ENCODE data around the gene ZNF428.
"Not testable (repeated sequence)": the region's sequence is repeated elsewhere in the genome, so short reads cannot be mapped to it uniquely, and the experiment has no call there.

Gene ZNF428, protein sequence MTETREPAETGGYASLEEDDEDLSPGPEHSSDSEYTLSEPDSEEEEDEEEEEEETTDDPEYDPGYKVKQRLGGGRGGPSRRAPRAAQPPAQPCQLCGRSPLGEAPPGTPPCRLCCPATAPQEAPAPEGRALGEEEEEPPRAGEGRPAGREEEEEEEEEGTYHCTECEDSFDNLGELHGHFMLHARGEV

DNA sequence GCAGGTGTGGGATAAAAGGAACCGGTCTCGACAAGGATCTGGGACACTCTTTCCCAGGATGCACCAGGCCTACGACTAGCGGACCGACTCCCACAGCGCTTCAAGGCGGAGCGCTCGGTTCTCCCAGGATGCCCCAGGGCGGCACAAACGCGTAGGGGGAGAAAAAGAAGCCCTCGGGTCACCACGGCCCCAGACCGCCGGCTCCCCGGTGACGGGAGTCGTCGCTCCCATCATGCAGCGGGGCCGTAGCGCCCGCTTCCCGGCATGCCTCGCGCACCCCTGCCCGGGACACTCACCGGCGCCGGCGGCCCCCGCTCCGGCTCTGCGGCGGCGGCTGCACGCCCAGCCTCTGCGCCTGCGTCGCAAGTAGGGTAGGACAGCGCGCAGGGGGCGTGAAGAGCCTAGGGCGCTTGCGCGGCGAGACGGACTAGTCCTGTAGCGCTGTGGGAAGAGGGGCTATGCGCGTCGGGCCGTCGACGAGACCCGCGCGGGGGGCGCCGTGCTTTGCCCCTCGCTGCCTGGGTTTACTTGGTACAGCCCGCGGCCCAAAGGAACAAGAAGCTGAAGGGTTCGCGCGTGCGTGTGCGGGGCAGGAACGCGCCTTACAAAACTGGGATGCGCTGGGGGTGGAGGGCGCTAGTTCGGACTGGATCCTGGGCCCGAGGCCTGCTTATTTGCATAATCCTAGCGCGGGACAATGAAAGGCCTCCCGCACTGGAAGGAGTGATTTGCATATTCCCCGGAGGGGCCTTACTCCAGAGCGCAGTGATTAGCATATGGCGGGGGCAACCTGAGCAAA lies at the start of gene ZNF428:
Gene ZNF428 (minus strand): TSS at position 368 of the 799 bp plus-strand sequence. CDS start 5,325 bp downstream, outside the sequence.
- peak; percentile 51 for DNase-seq (ENCODE audit: low spot score)
- no peak for FAIRE-seq

DNA sequence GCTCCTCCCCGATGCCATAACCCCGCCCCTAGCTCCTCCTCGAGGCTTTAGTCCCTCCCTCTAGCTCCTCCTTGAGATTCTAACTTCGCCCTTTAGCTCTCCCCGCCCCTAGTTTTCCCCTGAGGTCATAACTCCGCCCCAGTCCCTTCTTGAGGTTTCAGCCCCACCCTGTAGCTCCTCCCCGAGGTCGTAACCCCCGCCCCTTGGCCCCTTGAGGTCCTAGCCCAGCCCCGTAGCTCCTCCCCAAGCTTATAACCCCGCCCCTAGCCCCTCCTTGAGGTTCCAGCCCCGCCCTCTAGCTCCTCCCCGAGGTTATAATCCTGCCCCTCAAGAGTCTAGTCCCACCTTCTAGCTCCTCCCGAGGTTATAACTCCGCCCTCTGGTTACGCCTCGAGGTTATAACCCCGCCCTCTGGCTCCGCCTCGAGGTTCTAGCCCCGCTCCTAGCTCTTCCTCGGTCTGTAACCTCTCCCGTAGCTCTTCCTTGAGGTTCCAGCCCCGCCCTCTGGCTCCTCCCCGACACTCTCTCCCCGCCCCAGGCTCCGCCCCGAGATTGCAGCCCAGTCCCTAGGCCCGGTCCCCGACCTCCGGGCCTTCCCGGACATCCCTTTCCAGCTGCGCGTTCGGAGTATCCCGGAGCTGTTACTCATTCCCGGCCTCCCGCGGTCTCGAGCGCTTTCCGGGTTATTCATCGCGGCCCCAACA lies 49.1 kb upstream of the ZNF428 start:
- DNase-seq (ENCODE audit: low spot score) (peak; percentile 97), FAIRE-seq (peak; percentile 90)

DNA sequence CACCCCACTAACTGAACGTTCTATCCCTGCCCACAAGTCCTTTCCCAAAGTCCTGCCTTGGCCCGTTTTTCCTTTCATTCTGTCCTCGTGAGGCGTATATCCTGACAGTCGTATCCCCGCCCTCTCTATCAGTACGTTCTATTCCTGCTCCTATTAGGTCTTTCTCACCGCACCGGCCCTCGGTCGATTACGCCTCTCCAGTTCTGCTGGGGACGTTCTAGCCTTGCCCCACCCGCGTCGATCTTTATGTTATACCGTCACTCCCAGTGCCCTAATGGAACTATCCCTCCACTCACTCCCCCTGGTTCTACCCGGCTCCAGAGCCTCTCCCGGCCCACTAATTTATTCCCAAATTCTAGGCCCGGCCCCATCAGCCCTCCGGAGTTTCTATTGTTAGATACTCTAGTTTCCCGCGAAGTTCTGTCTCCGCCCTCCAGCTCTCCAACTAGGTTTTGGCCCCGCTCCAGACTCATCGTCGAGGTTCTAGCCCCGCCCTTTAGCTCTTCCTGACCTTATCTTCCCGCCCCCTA lies 48.5 kb upstream of the ZNF428 start:
- no peak for DNase-seq (ENCODE audit: low spot score)
- no peak for FAIRE-seq

DNA sequence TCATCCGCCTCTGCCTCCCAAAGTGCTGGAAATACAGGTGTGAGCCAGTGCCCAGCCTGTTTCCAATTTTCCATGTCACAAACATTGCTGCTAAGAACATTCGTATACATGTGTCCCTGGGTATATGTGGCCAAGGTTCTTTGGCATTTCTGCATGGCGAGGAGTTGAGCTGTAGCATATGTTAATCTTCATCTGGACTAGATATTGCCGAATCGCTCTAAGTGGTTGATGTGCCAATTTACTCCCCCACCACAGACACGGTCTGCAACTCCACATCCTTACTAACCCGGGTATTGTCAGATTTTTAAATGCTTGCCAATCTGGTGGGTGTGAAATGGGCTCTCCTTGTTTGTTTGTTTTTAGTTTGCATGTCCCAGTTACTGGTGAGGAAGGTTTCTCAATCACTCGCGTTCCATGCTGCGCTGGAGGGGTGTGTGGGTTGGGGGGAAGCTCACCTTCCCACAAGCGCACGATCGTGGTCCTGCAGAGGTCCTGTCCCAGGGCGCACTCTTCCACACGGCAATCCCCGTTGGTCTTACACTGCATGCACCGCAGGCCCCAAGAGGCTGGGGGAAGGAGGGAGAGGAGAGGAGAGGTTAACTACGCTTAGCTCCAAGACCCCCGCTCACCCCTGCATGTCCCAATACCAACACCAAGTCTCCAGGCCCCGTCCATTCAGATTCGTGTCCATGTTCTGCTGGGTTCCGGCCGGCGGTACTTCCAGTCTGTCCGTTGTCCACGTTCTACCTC lies 47.9 kb upstream of the ZNF428 start:
- no peak for DNase-seq (ENCODE audit: low spot score)
- no peak for FAIRE-seq

DNA sequence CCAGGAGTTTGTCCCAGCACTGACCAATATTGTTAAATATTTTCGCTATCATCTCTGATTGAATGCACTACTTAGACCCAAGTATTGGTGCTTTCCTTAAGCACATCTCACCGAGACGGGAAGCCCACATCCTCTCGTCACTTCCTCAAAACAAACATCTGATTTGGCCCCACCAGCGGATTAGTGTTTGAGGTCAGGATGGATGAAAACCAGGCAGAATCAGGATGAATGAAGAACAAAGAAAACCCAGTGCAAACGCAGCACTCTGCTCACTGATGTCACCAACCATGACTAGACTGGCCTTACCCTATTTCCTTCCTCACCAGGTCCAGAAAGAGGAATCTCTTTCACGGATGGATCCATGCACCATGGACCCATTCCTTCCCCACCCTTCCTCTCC lies 44.6 kb upstream of the ZNF428 start:
- DNase-seq (ENCODE audit: low spot score), result no peak
- FAIRE-seq, result no peak

DNA sequence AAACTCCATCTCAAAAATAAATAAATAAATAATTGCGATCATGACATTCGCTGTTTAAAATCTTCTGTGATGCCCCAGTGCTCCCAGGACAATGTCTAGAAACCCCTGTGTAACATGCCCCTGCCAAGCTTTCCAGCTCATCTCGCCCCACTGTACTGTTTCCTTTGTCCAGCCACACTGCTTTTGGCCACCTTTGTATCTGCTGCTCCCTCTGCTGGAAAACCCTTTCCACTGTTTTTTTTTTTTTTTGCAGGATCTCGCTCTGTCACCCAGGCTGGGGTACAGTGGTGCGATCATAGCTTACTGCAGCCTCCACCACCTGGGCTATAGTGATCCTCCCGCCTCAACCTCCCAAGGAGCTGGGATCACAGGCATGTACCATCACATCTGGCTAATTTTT lies 43.1 kb upstream of the ZNF428 start:
- FAIRE-seq, result no peak
- no peak for DNase-seq (ENCODE audit: low spot score)

DNA sequence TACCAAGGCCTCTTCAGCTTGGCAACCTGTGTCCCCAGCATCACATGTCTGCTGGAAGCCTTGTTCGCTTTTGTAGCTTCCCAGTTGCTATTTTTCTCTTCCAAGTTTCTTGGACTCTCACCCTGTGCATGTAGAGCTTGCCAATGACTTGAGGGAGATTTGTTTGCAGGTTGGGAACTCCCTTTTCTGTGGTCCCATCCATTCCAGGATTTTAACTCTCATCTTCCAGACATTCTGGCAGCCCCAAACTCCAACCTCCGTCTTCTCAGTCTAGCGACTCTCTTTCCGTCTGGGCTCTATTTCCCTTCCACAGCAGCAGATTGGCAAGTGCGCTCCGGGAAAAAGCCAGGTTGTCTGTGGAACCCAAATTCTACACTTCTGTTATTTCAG lies 41.5 kb upstream of the ZNF428 start:
- FAIRE-seq, result no peak
- no peak for DNase-seq (ENCODE audit: low spot score)

DNA sequence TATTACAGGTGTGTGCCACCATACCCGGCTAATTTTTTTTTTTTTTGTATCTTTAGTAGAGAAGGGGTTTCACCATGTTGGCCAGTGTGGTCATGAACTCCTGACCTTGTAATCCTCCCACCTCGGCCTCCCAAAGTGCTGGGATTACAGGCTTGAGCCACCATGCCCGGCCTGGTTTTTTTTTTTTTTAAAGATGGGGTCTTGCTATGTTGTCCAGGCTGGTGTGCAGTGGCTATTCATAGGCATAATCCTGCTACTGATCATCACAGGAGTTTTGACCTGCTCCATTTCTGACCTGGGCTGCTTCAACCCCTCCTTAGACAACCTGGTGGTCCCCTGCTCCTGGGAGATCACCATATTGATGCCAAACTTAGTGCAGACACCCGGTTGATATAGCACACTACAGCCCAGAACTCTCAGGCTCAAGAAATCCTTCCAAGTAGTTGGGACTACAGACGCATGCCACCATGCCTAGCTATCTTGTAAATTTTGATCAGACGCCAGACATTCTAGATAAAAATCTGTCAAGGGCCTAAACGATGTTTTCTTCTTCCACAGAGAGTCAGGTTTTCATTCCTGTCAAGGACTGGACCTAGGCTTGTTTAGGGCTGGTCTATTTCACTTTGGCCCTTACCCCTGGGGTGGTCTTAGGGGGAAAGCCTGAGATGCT lies 41.0 kb upstream of the ZNF428 start:
- no peak for DNase-seq (ENCODE audit: low spot score)
- no peak for FAIRE-seq

DNA sequence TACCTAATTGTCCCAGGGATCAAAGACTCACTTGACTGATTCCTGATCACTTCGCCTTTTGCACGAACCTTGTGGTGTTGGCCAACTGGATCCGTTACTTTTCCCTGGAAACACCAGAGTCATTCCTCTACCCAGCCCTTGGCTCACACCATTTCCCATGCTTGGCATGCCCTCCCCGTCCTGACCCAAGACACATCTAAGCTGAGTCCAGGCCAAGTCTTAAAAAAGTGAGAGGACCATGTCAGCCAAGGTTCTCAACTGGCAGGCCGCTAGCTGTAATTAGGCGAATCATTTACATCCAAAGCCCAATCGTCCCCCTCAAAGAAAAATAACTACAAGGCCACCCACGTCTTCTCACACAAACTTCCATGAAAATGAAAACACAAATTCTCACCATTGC lies 39.1 kb upstream of the ZNF428 start:
- DNase-seq (ENCODE audit: low spot score) (no peak), FAIRE-seq (no peak)

DNA sequence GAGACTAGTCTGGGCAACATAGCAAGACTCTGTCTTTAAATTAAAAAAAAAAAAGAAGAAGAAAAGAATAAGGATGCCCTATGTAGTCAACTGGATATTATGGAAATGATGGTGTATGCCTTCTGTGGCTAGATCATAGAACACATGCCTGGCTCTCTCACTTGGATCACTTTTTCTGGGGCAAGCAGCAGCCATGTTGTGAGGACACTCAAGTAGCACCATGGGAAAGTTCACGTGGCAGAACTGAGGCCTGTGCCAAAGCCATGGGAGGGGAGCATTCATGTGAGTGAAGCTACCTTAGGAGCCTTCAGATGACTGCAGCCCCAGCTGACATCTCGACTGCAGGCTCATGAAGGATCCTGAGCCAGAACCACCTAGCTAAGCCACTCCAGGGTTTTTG lies 38.6 kb upstream of the ZNF428 start:
- FAIRE-seq (no peak), DNase-seq (ENCODE audit: low spot score) (no peak)

DNA sequence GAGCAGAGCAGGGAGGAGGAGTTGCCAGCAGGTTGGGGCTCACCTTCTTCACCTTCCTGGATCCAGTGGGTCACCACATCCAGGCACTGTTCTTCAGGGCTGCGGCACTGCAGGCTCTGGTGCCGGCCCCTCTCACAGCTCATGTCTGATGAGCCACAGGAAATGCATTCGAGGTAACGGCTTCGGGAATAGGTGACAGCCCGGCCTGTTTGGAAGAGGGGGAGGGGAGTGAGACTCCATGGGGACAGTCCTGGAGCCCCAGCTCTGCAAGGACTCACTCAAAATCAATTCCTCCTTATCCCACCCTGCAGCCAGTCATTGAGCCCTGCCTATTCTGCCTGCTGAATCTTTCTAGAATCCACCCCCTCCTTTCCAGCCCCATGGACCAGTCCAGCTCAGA lies 37.0 kb upstream of the ZNF428 start:
- no peak for FAIRE-seq

DNA sequence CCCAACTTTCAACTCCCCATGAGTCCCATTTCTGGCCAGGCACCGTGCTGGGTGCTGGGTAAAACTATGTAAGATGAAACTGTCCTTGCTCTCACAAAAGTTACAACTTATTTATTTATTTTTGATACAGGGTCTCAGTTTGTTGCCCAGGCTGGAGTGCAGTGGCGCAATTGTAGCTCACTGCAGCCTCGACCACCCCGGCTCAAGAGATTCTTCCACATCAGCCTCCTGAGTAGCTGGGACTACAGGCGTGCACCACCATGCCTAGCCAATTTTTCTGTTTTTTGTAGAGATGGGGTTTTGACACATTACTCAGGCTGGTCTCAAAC lies 33.1 kb upstream of the ZNF428 start:
- no peak for FAIRE-seq
- DNase-seq (ENCODE audit: low spot score), result no peak

More for the DNA sequence above, 37.0 kb upstream of the ZNF428 start:
- DNase-seq (ENCODE audit: low spot score), result no peak

DNA sequence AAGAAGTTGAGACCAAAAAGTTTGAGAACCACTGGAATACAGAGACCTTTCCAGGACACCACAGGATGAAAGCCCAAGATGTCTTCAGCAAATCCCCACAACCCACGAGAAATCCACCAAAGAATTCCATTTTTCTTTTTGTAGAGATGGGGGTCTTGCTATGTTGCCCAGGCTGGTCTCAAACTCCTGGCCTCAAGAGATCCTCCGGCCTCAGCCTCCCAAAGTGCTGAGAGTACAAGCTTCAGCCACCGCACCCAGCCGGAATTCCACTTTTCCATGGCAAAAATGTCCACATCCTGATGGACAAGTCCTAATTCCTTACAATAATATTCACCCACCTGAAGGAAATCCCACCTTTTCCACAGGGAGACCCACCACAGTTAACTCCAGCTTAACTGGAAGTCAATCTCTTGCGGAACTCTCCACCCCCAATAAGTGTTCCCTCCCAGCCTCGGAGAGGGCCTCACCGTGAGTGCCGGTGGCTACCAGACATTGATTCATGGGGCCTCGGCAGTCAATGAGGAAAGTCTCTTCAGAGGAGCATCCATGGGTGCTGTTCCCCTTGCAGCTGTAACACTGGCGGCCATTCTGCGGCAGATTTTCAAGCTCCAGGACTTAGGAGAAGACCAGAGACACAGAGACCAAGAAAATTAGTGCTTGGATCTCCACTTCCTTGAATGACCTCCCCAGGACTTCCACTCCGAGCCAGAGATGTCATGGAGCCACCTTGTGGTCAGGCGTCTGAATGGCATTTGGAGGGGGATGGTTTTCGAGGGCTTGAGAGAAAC lies 32.5 kb upstream of the ZNF428 start:
- peak; percentile 9 for DNase-seq (ENCODE audit: low spot score)
- FAIRE-seq, result no peak

DNA sequence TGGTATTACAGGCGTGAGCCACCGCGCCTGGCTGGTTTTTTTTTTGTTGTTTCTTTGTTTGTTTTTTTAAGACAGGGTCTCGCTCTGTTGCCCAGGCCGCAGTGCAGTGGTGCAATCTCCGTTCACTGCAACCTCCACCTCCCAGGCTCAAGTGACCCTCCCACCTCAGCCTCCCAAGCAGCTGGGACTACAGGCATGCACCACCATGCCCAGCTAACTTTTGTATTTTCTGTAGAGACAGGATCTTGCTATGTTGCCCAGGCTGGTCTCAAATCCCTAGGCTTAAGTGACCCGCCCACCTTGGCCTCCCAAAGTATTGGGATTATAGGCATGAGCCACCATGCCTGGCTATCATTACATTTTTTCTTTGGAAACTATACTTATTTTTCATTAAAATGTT lies 30.8 kb upstream of the ZNF428 start:
- FAIRE-seq; DNase-seq (ENCODE audit: low spot score): not testable (repeated sequence)

DNA sequence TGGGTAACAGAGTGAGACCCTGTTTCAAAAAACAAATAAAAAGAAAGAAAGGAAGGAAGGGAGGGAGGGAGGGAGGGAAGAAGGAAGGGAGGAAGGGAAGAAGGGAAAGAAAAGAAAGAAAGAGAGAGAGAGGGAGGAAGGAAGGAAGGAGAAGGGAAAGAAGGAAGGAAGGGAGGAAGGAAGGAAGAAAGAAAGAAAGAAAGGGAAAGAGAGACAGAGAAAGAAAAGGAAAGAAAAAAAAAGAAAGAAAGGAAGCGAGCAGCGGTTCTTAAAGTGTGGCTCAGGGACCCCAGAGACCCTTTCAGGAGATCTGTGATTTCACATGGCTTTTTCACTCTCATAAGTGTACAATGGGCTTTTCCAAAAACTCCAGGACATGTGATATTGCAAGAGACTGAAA lies 30.1 kb upstream of the ZNF428 start:
- DNase-seq (ENCODE audit: low spot score) (no peak), FAIRE-seq (no peak)

DNA sequence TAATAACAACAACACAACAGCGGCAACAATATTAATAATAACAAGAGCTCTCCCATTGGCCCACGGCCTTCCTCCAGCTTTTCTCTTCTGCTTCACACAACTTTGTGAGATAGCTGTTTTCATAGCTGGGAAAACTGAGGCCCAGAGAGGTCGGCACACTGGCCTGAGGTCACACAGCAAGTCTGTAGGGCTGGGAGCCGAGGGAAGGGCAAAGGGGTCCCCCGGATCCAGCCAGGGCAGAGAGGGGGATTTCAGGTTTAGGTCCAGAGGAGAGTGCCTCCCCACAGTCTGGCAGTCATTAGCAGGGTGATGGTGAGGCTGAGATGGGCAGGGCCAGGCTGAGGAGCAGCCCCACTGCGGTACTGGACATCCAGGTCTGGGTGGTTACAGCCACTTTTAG lies 29.2 kb upstream of the ZNF428 start:
- no peak for FAIRE-seq
- no peak for DNase-seq (ENCODE audit: low spot score)

DNA sequence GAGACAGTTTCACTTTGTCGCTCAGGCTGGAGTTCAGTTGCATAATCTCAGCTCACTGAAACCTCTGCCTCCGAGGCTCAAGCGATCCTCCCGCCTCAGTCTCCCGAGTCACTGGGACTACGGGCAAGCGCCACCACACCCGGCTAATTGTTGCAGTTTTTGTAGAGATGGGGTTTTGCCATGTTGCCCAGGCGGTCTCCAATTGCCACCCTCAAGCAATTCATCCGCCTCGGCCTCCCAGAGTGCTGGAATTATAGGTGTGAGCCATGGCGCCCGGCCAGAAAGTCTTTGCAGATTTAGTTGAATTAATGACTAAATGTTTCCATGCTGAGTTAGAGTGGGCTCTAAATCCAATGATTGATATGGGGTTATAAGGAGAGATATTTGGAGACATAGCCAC lies 24.8 kb upstream of the ZNF428 start:
- no peak for FAIRE-seq
- no peak for DNase-seq (ENCODE audit: low spot score)

DNA sequence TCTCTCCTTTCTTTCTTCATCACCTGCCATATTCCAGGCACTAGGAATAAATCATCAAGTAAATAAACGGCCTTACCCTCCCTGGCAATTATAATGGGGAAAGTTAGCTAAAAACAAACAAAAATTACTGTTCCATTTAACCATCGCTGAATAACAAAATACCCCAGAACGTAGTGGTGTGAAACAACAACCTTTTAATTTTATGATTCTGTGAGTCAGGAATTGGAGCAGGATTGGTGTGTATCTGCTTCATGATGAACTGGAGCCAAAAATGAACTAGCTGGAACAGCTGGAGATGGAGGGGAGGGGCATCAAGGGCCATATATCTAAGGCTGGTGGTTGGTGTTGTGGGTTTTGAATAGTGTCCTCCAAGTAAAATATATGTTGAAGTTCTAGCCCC lies 23.9 kb upstream of the ZNF428 start:
- FAIRE-seq, result no peak
- DNase-seq (ENCODE audit: low spot score), result no peak

DNA sequence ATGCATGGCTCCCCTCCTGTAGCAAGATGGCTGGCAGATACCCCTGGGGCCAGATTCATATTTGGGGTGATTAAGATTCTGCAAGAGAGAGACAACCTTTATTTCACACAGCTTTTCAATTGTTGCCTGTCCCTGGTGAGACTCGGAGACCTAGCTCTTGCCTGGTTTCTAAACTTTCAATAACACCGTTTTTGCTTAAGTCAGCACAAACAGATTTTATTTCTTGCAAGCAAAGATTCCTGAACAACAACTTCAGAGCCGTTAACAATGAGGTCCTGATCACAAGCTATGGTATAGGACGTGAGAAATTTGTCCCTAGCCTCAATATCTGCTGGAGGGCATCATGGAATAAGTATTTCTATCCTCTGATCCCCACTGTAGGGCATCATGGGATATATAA lies 23.1 kb upstream of the ZNF428 start:
- DNase-seq (ENCODE audit: low spot score) (no peak), FAIRE-seq (no peak)

DNA sequence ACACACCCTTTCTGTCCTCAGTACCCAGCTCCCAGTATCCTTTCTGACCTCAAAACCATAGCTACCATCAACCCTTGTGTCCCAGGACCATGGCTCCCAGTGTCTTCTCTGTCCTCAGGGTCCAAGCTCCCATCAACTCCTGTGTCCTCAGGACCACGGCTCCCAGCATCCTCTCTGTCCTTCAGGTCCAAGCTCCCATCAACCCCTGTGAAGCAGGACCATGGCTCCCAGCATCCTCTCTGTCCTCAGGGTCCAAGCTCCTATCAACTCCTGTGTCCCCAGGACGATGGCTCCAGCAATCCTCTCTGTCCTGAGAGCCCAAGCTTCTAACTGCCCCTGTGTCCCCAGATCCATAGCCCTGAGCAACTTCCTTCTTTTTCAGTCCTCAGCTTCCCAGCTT lies 21.9 kb upstream of the ZNF428 start:
- FAIRE-seq (no peak), DNase-seq (ENCODE audit: low spot score) (no peak)

DNA sequence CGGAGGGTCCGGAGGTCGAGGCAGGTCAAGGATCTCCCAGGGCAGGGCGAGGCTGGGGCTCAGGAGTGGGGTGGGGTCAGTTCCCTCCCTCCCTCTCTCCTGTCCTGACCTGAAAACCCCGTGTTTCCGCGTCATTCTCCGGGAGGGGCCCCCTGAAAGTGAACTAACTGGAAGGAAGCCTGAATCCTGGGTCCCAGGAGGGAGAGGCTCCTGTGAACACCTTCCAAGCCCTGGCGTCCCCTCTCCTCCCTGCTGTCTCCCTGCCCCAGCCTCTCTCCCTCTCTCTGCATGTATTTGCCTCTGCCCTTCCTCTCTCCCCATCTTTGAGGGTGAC lies 21.0 kb upstream of the ZNF428 start:
- FAIRE-seq (no peak), DNase-seq (ENCODE audit: low spot score) (no peak)
